GM21737 (cell line): ENCODE results near the gene PTPN9.
"Not testable (repeated sequence)": the region's sequence is repeated elsewhere in the genome, so short reads cannot be mapped to it uniquely, and the experiment has no call there.

ENCODE experiments used
- ATAC-seq: cut with Tn5 transposase; IDR thresholded peaks from one replicate; pipeline ENCODE4 v1.9.1; 2021; ENCODE audit warnings: mild to moderate bottlenecking, moderate library complexity; ENCODE audit not compliant: unreplicated experiment

PTPN9 gene

GRCh38 chr15:75583701-75584100 is 4.6 kb upstream of the PTPN9 start:
- ATAC-seq = no peak

DNA sequence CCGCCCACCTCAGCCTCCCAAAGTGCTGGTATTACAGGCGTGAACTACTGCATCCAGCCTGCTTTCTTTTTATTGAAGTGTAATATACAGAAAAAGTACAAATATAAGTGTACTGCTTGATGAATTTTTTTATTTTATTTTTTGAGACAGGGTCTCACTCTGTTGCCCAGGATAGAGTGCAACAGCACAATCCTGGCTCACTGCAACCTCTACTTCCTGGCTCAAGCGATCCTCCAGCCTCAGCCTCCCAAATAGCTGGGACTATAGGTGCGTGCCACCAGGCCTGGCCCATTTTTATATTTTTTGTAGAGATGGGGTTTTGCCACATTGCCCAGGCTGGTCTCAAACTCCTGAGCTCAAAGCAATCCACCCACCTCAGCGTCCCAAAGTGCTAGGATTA is 3.8 kb upstream of the PTPN9 start:
- ATAC-seq = not testable (repeated sequence)

GRCh38 chr15:75578173-75578947 is 755 bp downstream of the PTPN9 start:
- ATAC-seq = no peak

- ATAC-seq = no peak
Observed at GRCh38 chr15:75577401-75578172, 1.5 kb downstream of the PTPN9 start.

DNA sequence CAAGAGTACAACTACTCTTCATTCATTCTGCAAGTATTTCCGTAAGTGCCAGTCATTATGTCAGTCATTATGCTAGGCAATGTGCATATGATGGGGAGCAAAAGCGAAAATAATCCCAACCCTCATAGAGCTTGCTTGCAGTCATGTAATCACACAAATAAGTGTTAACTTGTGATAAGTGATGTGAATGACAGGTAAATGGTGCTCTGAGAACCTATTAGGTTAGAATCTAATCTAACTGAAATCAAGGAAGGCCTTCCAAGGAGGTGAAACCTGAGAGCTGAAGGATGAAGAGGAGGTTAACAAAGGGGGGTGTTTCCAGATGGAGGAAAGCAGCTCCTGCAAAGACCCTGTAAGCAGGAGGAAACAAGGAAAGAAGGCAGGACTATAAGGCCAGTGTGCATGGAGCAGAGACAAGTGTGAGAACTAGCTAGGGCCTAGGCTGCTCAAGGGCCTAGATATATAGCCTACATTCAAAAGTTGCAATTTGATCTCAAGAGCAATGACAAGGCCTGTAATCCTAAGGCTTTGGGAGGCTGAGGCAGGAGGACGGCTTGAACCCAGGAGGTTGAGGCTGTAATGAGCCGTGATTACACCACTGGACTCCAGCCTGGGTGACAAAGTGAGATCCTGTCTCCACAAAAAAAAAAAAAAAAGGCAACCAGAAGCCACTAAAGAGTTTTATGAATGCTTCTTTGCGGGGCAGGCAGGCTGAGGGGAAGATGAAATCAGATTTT is 5.3 kb downstream of the PTPN9 start:
- ATAC-seq = no peak

- ATAC-seq = no peak
Observed at GRCh38 chr15:75570126-75570845, 8.8 kb downstream of the PTPN9 start.

- ATAC-seq = no peak
Observed at GRCh38 chr15:75565062-75565970, 13.8 kb downstream of the PTPN9 start.

DNA sequence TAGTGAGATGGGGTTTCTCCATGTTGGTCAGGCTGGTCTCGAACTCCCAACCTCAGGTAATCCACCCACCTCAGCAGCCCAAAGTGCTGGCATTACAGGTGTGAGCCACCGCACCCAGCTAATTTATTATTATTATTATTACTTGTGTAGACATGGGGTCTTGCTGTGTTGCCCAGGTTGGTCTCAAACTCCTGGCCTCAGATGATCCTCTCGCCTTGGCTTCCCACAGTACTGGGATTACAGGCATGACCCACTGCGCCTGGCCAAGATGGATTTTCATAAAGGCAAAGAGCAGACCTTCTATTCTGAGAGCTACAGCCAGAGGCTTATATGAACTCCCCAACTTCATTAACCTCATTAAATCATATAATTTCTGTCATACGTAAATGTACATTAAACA is 17.2 kb downstream of the PTPN9 start:
- ATAC-seq = no peak

- not testable (repeated sequence) for ATAC-seq
Observed at GRCh38 chr15:75559360-75559759, 19.8 kb downstream of the PTPN9 start.

GRCh38 chr15:75558955-75559354 is 20.2 kb downstream of the PTPN9 start:
- not testable (repeated sequence) for ATAC-seq

DNA sequence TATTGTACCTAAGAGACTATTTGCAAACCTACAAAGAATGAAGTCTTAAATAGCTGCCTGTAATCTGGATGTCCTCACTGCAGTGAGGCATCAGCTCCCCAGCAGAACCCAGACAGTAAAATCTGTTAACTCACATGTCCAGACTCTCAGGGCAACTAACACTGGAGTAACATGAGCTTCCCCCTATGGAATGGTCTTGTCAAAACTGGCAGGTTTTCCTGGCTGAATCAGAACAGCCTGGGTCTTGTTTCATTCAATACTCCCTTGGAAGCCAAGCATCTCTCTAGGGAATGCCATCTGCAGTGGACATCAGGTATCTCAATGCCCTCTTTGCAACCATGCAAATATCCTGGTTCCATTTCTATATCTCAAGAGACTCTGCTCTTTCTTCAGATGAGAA is 24.4 kb downstream of the PTPN9 start:
- no peak for ATAC-seq

- no peak for ATAC-seq
Observed at GRCh38 chr15:75553659-75554058, 25.5 kb downstream of the PTPN9 start.

GRCh38 chr15:75551091-75551490 is 28.0 kb downstream of the PTPN9 start:
- no peak for ATAC-seq

DNA sequence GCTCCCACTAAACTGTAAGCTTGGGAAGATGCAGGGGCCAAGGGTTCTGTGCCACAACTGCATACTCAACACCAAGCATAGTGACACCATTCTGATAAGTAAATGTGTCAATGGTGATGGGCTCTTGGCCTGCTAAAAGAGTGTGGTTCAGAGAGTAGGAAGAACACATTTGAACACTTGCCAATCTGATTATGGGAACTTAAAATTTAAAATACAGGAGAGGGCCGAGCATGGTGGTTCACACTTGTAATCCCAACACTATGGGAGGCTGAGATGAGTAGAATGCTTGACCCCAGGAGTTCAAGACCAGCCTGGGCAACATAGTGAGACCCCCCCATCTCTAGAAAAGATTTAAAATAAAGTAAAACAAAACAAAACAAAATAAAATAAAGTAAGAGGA is 34.1 kb downstream of the PTPN9 start:
- no peak for ATAC-seq

DNA sequence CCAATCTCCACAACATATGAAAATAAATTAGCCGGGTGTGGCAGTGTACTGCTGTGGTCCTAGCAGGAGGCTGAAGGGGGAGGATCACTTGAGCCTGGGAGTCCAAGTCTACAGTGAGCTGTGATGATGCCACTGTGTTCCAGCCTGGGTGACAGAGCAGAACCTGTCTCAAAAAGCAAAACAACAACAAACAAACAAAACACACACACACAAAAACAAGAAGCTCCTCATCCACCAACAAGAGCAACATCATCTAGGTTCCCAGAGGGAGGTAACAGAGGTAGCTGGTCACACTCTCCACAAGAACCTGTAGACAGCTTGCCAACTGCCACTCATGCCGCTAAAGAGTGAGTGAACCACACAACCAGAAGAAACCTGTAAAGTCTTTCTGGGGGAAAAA is 34.8 kb downstream of the PTPN9 start:
- ATAC-seq = no peak

DNA sequence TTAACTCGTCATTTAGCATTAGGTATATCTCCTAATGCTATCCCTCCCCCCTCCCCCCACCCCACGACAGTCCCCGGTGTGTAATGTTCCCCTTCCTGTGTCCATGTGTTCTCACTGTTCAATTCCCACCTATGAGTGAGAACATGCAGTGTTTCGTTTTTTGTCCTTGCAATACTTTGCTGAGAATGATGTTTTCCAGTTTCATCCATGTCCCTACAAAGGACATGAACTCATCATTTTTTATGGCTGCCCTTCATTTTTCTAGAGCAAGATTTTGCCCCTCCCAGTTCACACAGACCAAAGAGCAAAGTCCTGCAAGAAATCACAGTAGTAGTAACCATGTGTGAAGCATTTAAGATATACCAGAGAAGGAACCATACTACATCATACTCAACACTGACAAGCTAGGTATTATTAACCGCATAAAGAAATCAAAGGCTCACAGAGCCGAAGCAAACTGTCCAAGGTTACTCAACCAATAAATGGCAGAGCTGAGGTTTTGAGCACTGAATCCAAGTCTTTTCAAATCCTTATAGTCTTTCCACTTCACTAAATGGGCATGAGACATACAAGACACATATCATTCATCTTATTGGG is 36.1 kb downstream of the PTPN9 start:
- not testable (repeated sequence) for ATAC-seq

GRCh38 chr15:75542386-75542797 is 36.7 kb downstream of the PTPN9 start:
- no peak for ATAC-seq

DNA sequence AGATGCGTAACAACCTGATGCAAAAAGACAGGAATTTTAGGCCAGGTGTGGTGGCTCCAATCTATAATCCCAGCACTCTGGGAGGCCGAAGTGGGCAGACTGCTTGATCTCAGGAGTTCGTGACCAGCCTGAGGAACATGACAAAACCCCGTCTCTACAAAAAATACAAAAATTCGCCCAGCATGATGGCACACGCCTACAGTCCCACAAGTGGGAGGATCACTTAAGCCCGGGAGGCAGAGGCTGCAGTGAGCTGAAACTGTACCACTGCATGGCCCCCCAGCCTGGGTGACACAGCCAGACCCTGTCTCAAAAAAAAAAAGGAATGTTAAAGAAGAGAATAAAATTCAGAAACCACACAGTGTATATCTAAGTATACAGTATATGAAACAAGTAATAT is 40.7 kb downstream of the PTPN9 start:
- ATAC-seq = no peak

GRCh38 chr15:75533945-75534344 is 45.2 kb downstream of the PTPN9 start:
- no peak for ATAC-seq
